ENCODE data around the gene ACADS.
"Not testable (repeated sequence)": the region's sequence is repeated elsewhere in the genome, so short reads cannot be mapped to it uniquely, and the experiment has no call there.

ACADS gene

GRCh38 chr12:120726961-120727360, 1.3 kb downstream of the ACADS start:
- DNase-seq (ENCODE audit: low read depth in 2 of 2): no peak

- not testable (repeated sequence) for DNase-seq (ENCODE audit: low read depth in 2 of 2)
Observed at GRCh38 chr12:120732198-120732597, 6.6 kb downstream of the ACADS start.

DNA sequence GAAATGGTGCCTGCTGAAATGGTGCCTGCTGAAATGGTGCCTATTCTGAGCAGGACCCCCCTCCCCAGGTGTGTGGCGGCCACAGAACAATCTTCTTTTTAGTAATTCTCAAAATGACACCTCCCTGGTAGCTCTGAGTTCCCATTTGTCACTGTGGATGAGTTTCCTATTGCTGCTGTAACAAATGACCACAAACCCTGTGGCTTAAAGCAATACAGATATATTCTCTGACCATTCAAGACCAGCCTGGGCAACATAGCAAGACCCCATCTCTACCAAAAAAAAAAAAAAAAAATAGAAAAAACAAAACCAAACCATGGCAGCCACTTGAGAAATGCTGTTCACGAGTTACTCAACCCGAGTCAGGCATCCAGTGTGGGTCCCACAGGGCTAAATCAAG, 7.9 kb downstream of the ACADS start:
- DNase-seq (ENCODE audit: low read depth in 2 of 2): no peak

GRCh38 chr12:120734210-120734609, 8.6 kb downstream of the ACADS start:
- DNase-seq (ENCODE audit: low read depth in 2 of 2): no peak

DNA sequence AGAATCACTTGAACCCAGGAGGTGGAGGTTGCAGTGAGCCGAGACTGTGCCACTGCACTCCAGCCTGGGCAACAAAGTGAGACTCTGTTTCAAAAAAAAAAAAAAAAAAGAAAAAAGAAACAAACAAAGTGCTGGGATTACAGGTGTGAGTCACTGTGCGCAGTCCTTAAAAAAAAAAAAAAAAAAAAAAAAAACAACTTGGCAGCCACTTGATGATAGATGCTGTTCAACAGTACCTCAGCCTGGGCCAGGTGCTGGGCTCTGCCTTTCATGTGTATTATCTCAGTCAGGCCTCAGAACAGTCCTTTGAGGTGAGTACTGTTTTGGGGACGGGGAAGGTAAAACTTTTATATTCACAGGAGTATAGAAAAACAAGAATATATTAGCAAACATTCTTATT, 9.6 kb downstream of the ACADS start:
- DNase-seq (ENCODE audit: low read depth in 2 of 2): no peak

DNA sequence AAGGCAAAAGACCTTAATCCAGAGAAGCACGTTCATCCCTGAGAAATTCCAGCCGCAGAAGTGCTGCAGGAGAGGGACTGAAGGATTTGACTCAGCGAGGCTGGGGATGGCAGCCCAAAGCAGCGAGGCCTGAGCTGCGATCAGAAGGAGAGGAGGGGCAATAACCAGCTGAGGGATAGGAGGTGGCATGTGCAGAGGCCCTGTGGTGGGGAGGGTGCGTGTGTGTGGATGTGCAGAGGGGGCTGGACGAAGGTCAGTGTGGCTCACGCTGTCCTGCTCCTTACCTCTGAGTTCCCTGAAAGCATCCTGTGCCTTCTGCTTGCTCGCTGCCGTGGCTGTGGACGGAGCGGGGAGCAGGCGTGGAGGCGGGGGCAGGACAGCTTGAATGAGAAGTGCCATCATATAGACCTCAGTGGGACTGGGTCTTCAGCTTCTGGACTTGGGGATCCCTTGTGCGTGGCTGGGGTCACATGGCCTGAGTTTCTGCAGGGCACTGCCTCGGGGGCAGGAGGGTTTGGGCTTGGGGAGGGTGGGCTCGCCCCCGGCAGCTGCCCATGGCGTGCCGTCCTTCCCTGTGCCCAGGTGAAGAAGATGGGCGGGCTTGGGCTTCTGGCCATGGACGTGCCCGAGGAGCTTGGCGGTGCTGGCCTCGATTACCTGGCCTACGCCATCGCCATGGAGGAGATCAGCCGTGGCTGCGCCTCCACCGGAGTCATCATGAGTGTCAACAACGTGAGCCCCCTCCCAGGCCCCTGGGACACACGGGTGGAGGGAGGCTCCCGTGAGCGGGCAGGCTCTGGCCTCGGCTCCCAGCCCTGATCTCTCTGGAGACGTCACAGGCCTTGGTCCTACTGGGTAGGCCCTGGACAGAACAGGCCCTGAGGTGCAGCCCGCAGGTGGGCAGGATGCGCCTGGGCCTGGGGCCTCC, 11.0 kb downstream of the ACADS start:
- DNase-seq (ENCODE audit: low read depth in 2 of 2): no peak

- DNase-seq (ENCODE audit: low read depth in 2 of 2): no peak
Observed at GRCh38 chr12:120737557-120738251, 12.1 kb downstream of the ACADS start.

- DNase-seq (ENCODE audit: low read depth in 2 of 2): no peak
Observed at GRCh38 chr12:120738252-120739030, 12.8 kb downstream of the ACADS start.

- DNase-seq (ENCODE audit: low read depth in 2 of 2): no peak
Observed at GRCh38 chr12:120739031-120739762, 13.6 kb downstream of the ACADS start.

DNA sequence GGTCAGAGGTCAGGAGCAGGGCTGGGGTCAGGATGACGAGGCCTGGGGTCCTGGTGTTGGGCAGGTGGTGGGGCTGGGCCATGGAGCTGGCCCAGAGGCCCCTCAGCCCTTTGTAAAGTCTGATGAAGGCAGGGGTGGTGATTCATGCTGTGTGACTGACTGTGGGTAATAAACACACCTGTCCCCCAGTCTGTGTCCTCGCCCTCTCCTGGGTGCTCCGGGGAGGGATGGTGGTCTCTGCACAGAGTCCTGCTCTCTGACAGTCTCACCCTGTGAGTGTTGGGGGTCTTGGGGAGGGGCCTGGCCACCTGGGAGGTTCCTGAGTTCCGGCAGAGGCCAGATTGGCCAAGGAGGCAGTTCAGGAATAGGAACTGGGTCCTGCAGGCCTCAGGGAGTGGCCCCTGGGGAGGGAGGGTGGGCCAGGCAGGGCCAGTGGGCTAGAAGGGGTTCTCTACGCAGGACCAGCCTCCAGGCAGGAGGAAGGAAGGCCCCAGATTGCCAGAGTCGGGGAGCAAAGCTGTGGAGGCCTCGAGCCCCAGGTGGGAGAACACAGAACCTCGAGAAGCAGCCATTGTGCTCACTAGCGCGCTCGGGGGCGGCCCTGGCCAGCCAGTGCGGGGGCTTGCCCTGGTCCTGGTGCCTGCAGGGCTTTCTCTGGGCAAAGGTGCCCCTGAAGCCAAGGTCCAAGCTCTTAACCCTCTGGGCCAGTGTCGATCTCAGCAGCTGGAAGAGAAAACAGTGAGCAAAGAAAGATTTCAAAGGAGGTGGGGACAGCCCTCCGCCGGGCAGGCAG, 14.4 kb downstream of the ACADS start:
- no peak for DNase-seq (ENCODE audit: low read depth in 2 of 2)

- no peak for DNase-seq (ENCODE audit: low read depth in 2 of 2)
Observed at GRCh38 chr12:120740871-120741270, 15.2 kb downstream of the ACADS start.

DNA sequence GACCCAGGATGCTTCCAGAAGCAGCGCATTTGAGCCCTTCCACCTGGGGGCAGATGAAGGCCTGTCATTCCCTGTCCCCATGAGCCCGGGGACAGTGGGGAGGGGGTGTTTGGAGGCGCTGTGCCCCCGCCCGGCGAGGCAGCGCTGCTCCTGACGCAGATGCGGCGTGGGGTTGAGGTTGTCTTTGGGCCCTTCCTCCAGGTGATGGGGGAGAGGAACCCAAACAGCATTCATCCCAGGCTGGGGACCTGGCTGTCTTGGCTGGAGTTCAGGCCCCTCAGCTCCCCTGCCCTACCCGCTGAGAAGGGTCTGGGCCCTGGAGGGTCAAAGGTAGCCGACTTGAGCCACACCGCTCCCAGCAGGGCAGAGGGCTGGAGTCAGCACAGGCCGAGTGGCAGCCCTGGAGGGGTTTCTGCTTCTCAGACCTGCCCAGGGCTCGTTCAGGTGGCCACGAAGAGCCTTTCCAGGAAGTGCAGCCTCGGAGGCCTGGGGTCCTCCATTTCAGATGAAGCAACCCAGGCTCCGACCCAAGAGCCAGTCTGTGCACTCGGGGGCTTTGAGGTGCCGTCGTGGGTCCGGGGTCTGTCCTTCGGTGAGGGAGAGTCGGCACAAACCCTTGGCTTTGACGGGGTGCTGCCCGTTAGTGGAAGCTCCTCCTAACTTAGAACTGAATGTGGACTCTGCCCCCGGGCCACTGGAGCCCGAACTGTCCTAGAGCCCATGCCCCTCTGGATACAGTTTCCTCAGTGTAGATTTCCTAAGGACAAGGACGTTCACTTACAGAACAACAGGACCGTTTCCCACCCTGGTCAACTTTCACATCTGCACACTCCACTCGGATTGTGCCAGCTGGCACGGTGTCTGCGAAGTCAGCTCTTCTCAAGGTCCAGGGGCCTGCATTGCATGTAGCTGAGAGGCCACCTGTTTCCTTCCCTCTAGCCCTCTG, 16.1 kb downstream of the ACADS start:
- DNase-seq (ENCODE audit: low read depth in 2 of 2): no peak

- DNase-seq (ENCODE audit: low read depth in 2 of 2): no peak
Observed at GRCh38 chr12:120744922-120745493, 19.4 kb downstream of the ACADS start.

- no peak for DNase-seq (ENCODE audit: low read depth in 2 of 2)
Observed at GRCh38 chr12:120748242-120748641, 22.6 kb downstream of the ACADS start.

DNA sequence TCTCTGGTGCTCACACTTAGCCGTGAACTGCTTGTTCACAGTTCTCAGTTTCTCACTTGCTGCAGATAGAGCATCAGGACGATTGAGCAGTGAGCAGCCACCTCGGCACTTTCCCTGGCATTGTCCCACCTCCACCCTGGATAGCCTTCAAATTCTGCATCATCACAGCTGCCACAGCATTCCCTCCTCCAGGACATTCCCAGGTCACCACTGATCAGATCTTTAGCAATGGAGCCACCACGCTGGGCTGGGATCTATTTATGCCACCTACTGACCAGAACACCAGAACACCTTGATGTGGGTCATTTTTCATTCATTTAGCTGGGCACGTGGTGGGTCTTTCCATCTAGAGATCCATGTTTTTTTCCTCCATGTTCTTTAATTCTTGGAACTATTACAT, 23.6 kb downstream of the ACADS start:
- no peak for DNase-seq (ENCODE audit: low read depth in 2 of 2)

DNA sequence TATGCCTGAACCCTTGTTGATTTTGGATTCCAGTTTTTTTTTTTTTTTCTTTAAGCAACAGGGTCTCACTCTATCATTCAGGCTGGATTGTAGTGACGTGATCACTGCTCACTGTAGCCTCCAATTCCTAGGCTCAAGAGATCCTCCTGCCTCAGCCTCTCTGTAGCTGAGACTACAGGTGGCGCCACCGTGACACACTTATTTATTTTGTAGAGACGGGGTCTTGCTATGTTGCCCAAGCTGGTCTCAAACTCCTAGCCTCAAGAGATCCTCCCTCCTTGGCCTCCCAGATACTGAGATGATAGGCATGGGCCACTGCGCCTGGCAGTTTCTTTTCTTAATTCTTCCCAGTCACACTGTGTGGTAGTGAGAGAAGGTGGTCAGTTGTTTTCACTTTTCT, 25.2 kb downstream of the ACADS start:
- DNase-seq (ENCODE audit: low read depth in 2 of 2): no peak

GRCh38 chr12:120751389-120751788, 25.8 kb downstream of the ACADS start:
- DNase-seq (ENCODE audit: low read depth in 2 of 2): no peak

- DNase-seq (ENCODE audit: low read depth in 2 of 2): no peak
Observed at GRCh38 chr12:120754792-120755191, 29.2 kb downstream of the ACADS start.

- DNase-seq (ENCODE audit: low read depth in 2 of 2): no peak
Observed at GRCh38 chr12:120755269-120755668, 29.6 kb downstream of the ACADS start.
